Neural cell (in vitro differentiated cells): Measurements from ENCODE around the gene ZBTB32.

Experiments
- CTCF ChIP-seq: fragments of 450-650 bp; IDR thresholded peaks from 2 replicates; pipeline ENCODE4 v1.5.1; 2014; ENCODE audit warnings: antibody characterized with exemption, mild to moderate bottlenecking, moderate library complexity; ENCODE audit not compliant: poor library complexity, severe bottlenecking
- EP300 ChIP-seq: fragments of 450-650 bp; conservative IDR thresholded peaks from 2 replicates; pipeline ENCODE4 v1.6.1; 2014; ENCODE audit warnings: antibody characterized with exemption, mild to moderate bottlenecking, moderate library complexity; ENCODE audit not compliant: poor library complexity, severe bottlenecking
- EZH2 ChIP-seq: fragments of 200-600, 300-800 bp; shearing (Covaris generic), sonication (generic); IDR thresholded peaks from 2 replicates; pipeline ENCODE4 v1.6.1; 2014; ENCODE audit warnings: antibody characterized with exemption, low read length, borderline replicate concordance, mild to moderate bottlenecking; ENCODE audit not compliant: insufficient read depth, poor library complexity, severe bottlenecking
- POLR2AphosphoS5 ChIP-seq: IDR thresholded peaks from 2 replicates; pipeline ENCODE4 v1.6.1; 2012
- REST ChIP-seq: IDR thresholded peaks from 2 replicates; pipeline ENCODE4 v1.6.1; 2012; ENCODE audit warnings: borderline replicate concordance
- TAF1 ChIP-seq: IDR thresholded peaks from 2 replicates; pipeline ENCODE4 v1.6.1; 2012; ENCODE audit warnings: low read depth

- TF ChIP-seq CTCF (no peak), EZH2 (no peak), EP300 (no peak), POLR2AphosphoS5 (no peak), REST (no peak), TAF1 (no peak)
Measured at GRCh38 chr19:35732540-35733179, 28.3 kb downstream of the ZBTB32 start.
